ENCODE results near the gene RAD51.

RAD51 gene

GRCh38 chr15:40722934-40723333 is 28.0 kb downstream of the RAD51 start:
- ATAC-seq = peak in 1 of 2 donors; percentile 45

- ATAC-seq = no peak
Observed at GRCh38 chr15:40723919-40724318, 28.9 kb downstream of the RAD51 start.

GRCh38 chr15:40731034-40731433 is 36.1 kb downstream of the RAD51 start:
- no peak for ATAC-seq

GRCh38 chr15:40736575-40736974 is 41.6 kb downstream of the RAD51 start:
- no peak for ATAC-seq

GRCh38 chr15:40737048-40737447 is 42.1 kb downstream of the RAD51 start:
- ATAC-seq = no peak

GRCh38 chr15:40739047-40739446 is 44.1 kb downstream of the RAD51 start:
- no peak for ATAC-seq

GRCh38 chr15:40739854-40740253 is 44.9 kb downstream of the RAD51 start:
- no peak for ATAC-seq

- ATAC-seq = peak in 1 of 2 donors; percentile 27
Observed at GRCh38 chr15:40743485-40743901, 48.5 kb downstream of the RAD51 start.

- ATAC-seq = peak; percentile 94 to 95
Observed at GRCh38 chr15:40743921-40744814, 49.2 kb downstream of the RAD51 start.

GRCh38 chr15:40744815-40745152 is 49.8 kb downstream of the RAD51 start:
- no peak for ATAC-seq

- no peak for ATAC-seq
Observed at GRCh38 chr15:40746916-40747418, 52.0 kb downstream of the RAD51 start.

GRCh38 chr15:40747685-40748631 is 53.0 kb downstream of the RAD51 start:
- ATAC-seq = no peak

GRCh38 chr15:40749151-40749630 is 54.2 kb downstream of the RAD51 start:
- ATAC-seq = no peak

- no peak for ATAC-seq
Observed at GRCh38 chr15:40750885-40751284, 55.9 kb downstream of the RAD51 start.

- no peak for ATAC-seq
Observed at GRCh38 chr15:40751745-40752144, 56.8 kb downstream of the RAD51 start.

GRCh38 chr15:40754574-40754882 is 59.6 kb downstream of the RAD51 start:
- peak in 1 of 2 donors; percentile 6 for ATAC-seq

- peak; percentile 89 to 90 for ATAC-seq
Observed at GRCh38 chr15:40754883-40755811, 60.2 kb downstream of the RAD51 start, which contains the start of gene RMDN3. Gene RMDN3 (minus strand): TSS chr15:40755254. CDS start chr15:40754783, 471 bp downstream.

GRCh38 chr15:40755812-40756208 is 60.8 kb downstream of the RAD51 start:
- ATAC-seq = no peak

GRCh38 chr15:40756938-40757337 is 62.0 kb downstream of the RAD51 start:
- ATAC-seq = no peak

- ATAC-seq = no peak
Observed at GRCh38 chr15:40759961-40760360, 65.0 kb downstream of the RAD51 start.

- ATAC-seq = no peak
Observed at GRCh38 chr15:40762919-40763800, 68.2 kb downstream of the RAD51 start.
